T-helper 2 cell treated with Interferon-gamma antibody and Interleukin-4, amounts not matched to agents 5 μg/mL and 100 μg/mL, for 36 hours (primary cell): ENCODE results near the gene CHRNA4.

ENCODE experiments used
- DNase-seq: peaks from one replicate; pipeline ENCODE4 v3.0.0; 2021; ENCODE audit warnings: low spot score
- H3K27ac Mint-ChIP-seq: one replicate; pipeline ENCODE4 v1.8.0; 2021; ENCODE audit warnings: mild to moderate bottlenecking, mixed read lengths
- H3K27me3 Mint-ChIP-seq: one replicate; pipeline ENCODE4 v1.8.0; 2021; ENCODE audit warnings: low read depth, mixed read lengths
- H3K36me3 Mint-ChIP-seq: one replicate; pipeline ENCODE4 v1.8.0; 2021; ENCODE audit warnings: low read depth, mixed read lengths
- H3K4me1 Mint-ChIP-seq: one replicate; pipeline ENCODE4 v1.8.0; 2021; ENCODE audit warnings: low read depth, mixed read lengths
- H3K4me3 Mint-ChIP-seq: one replicate; pipeline ENCODE4 v1.8.0; 2022; ENCODE audit warnings: mild to moderate bottlenecking, moderate library complexity, mixed read lengths
- H3K9me3 Mint-ChIP-seq: one replicate; pipeline ENCODE4 v1.8.0; 2021; ENCODE audit warnings: mixed read lengths

CHRNA4 gene

DNA sequence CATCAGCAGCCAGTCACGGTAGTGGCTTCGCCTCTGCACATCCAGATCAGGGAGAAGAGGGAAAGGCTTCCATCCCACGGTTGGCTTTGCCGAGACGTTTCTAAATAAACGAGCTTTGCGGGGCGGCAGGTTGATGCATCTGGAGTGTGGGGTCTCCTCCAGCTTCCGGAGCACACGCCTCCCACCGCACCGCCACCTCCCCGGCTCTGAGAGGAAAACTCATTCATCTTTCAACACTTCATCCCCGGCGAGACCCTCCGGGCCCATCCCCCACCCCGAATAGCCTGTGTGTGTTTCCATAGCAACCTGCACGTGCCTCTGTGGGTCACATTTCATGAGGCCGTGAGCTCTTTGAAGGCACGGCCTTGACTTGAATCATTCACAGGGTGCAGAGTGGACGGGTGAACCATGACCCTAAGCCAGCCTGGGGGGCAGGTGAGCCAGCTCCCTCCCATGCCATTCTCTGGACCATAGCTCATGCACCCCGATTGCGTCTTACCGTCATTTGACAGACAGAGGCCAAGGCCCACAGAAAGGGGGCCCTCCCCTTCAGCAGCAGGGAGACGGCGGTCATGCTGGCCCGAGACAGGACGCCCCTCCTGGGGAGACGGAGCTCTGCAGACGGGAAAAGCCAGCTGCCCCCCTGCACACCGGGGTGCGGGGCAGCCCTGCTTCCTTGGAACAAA is 16.2 kb upstream of the CHRNA4 start:
- Mint-ChIP-seq H3K36me3 (no peaks in the 10 kb centered on the region), H3K27me3 (no peaks in the 10 kb centered on the region), H3K9me3 (no peaks in the 10 kb centered on the region), H3K4me3 (no peak overlapping the region), H3K27ac (no peak overlapping the region), H3K4me1 (no peaks in the 10 kb centered on the region)
- DNase-seq = no peak

DNA sequence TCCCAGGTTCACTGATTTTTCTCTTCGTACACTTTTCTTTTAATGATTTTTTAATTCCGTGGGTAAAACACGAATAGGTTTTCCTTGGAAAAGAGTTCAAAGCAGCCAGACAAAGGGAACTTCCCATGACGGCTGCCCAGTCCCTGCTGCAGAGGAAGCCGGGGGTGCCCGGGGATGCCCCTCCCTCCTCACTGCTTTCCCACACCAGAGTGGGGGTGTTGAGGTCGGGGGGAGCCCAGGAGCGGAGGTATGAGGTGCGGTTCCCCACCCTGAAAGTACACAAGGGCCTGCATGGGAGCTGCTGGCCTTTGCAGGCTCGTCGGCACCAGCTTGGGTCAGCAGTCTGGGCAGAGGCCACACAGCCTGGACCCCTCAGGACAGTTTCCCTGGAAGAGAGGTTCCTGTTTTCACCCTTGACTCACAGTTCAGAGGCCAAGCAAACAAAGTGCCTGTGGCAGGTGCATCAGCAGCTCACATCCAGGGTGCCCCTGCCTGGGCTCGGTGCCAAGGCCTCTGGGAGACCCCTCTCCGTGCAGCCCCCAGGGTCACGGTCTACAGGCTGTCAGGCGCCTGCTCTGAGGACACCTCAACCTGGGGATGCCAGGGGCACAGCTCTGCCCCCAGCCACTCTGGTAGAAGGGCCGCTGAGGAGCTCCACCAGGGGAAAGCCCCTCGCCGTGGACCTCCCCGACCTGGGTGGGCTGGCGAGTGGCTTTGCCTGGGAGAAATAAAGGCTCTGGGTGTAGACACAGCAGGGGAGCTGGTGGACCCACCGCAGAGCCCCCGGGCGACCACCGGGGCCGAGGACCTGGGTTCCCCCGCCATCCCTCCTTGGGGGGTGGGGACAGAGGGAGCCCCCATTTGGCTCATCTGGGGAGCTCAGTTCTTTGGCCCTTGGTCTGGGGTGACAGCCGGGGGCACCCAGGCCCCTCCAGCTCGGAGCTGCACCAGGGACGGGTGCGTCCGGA is 15.4 kb upstream of the CHRNA4 start:
- H3K4me1 Mint-ChIP-seq = no peaks in the 10 kb centered on the region
- H3K9me3 Mint-ChIP-seq = no peaks in the 10 kb centered on the region
- no peaks in the 10 kb centered on the region for H3K27me3 Mint-ChIP-seq
- DNase-seq = no peak
- H3K4me3 Mint-ChIP-seq = no peak overlapping the region
- H3K27ac Mint-ChIP-seq = no peak overlapping the region
- H3K36me3 Mint-ChIP-seq = no peaks in the 10 kb centered on the region

DNA sequence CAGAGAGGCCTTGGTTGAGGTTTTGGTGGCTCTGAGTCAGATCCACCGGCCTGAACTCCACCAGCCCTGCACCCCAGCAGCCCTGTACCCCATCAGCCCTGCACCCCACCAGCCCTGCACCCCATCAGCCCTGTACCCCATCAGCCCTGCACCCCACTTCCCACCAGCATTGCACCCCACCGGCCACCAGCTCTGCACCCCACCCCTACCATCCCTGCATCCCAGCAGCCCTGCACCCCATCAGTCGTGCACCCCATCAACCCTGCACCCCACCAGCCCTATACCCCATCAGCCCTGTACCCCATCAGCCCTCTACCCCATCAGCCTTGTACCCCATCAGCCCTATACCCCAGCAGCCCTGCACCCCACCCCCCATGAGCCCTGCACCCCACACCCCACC is 14.3 kb upstream of the CHRNA4 start:
- DNase-seq = no peak
- no peaks in the 10 kb centered on the region for H3K36me3 Mint-ChIP-seq
- H3K4me1 Mint-ChIP-seq = no peaks in the 10 kb centered on the region
- H3K4me3 Mint-ChIP-seq = no peak overlapping the region
- no peak overlapping the region for H3K27ac Mint-ChIP-seq
- H3K27me3 Mint-ChIP-seq = no peaks in the 10 kb centered on the region
- no peaks in the 10 kb centered on the region for H3K9me3 Mint-ChIP-seq

DNA sequence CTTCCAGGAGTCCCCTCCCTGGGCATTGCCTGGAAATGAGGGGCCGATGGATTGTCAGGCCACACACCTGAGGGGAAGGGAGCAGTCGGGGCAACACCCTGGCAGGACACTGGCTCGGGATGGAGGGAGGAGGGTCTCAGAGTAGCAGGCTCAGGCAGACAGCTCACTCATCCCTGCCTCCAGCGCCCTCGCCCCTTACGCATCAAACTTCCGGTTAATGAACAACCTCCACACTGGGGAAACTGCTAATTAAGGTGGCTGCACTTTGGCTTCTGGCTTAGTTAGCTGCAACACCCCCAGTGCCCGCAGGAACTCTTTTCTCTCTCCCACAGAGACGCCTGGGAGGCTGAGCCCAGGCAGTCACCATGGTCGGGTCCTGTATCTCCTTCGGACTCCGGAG is 13.4 kb upstream of the CHRNA4 start:
- Mint-ChIP-seq H3K27me3 (no peaks in the 10 kb centered on the region), H3K36me3 (no peaks in the 10 kb centered on the region), H3K27ac (no peak overlapping the region), H3K4me3 (no peak overlapping the region), H3K4me1 (no peaks in the 10 kb centered on the region), H3K9me3 (no peaks in the 10 kb centered on the region)
- no peak for DNase-seq

DNA sequence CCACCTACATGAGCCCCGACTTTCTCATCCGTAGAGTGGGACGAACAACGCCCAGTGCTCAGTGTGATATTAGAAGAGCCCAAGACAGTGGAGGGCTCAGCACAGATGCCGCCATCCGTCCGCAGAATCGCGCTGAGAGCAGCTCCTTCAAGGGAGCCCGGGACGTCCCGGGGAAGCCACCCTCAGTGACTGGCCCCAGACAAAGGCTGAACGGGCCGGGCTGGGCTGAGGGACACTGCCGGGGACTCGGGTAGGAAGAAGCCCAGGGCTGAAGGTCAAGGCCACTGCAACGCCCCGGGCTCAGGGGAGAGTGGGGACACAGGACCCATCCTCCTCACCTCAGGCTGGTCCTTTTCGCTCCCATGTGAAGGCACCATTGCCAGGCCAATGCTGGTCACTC is 12.8 kb upstream of the CHRNA4 start:
- no peak overlapping the region for H3K4me3 Mint-ChIP-seq
- H3K27me3 Mint-ChIP-seq = no peaks in the 10 kb centered on the region
- H3K9me3 Mint-ChIP-seq = no peaks in the 10 kb centered on the region
- DNase-seq = no peak
- no peak overlapping the region for H3K27ac Mint-ChIP-seq
- H3K36me3 Mint-ChIP-seq = no peaks in the 10 kb centered on the region
- H3K4me1 Mint-ChIP-seq = no peaks in the 10 kb centered on the region

DNA sequence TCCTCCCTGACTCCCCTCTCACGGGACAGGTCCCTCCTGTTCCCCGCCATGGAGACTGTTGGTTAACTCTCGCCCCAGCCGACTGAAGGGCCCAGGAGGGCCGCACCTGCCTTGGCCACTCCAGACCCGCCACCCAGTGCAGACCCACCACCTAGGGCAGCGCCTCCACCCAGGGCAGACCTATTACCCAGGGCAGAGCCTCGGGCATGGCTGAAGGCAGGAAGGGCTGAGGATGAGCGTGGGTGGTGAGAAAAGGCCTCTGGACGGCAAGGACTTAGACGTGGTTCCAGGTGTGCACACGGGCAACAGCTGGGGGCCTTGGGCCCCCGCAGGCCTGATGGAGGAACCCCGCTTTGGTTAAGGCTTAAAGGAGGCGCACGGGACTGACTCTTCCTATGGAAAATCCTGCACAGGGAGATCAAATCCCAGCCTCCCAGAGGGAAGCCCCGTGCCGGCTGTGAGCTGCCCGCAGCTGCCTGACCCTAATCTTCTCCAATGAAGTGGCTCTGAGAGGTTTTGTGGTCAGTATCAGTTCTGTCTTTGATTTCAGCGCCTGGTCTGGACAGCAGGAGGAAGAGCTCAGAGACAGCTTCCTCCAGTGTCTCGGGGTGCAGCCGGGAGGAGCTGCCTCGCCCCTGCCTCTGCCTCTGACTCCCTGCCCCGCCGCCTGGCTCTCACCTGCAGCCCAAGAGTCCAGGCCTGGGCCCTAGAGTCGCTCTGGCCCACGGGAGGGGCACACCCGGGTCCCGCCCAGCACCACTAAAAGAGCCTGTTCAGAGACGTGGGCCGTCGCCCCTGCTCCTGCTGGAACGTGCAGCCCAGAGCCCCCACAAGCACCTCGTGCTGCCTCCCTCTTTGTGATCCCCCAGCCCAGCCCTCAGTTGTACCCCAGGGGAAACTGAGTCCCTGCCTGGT is 12.1 kb upstream of the CHRNA4 start:
- no peaks in the 10 kb centered on the region for H3K27me3 Mint-ChIP-seq
- no peak overlapping the region for H3K4me3 Mint-ChIP-seq
- DNase-seq = no peak
- H3K36me3 Mint-ChIP-seq = no peaks in the 10 kb centered on the region
- no peaks in the 10 kb centered on the region for H3K9me3 Mint-ChIP-seq
- no peaks in the 10 kb centered on the region for H3K4me1 Mint-ChIP-seq
- no peak overlapping the region for H3K27ac Mint-ChIP-seq

DNA sequence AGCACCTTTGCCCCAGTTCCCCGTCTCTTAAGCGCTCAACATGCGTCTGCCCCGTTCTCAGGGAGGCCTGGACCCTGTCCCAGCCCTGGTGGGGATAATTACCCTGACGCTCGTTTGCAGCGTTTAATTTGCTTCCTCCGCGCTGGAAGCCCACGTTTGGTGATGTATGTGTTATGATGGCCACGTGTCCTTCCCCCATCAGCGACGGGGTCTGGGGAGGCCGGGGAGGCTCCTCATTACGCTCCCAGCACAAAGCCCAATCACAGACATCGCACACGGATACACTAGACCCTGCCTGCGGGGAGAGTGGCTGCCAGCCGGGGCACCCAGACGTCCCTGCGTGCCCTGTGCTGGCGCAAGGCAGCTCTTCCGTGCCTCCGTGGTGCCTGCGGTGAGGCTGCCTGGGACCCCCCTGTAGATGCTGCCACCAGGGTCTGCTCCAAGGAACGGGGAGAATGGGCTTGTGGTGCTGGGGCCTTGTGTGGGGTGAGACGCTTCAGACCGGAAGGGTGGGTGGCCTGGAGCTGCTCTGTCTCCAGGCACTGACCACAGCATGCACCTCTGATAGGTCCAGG is 10.2 kb upstream of the CHRNA4 start:
- no peak overlapping the region for H3K27ac Mint-ChIP-seq
- H3K36me3 Mint-ChIP-seq = no peaks in the 10 kb centered on the region
- H3K4me1 Mint-ChIP-seq = no peaks in the 10 kb centered on the region
- H3K27me3 Mint-ChIP-seq = no peaks in the 10 kb centered on the region
- no peak for DNase-seq
- no peaks in the 10 kb centered on the region for H3K9me3 Mint-ChIP-seq
- no peak overlapping the region for H3K4me3 Mint-ChIP-seq

DNA sequence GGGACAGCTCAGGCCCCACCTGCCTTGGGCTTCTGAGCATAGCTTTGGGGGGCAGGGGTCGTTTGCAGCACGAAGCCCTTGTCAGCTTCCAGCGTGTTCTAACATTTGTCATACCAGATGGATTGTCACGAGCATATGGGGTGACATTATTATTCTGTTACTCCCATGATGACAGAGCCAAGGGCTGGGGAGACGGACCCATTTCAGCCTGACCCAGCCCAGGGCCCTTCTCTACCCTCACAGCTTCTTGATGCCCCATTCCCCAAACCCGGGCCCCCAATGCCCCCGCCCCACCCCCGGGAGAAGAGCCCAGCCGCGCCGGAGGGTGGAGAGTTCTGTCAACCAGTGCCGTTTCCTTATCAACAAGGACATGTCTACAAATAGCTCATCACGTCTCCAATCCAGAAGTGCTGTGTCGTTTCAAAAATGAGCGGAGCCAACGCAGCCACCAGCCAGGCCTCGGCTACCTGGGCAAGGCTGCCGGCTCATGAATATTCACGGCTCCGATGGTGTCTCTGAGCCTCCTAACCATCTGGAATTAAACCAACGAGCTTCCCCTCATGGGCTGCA is 9.6 kb upstream of the CHRNA4 start:
- Mint-ChIP-seq H3K4me1 (no peaks in the 10 kb centered on the region), H3K4me3 (no peak overlapping the region), H3K9me3 (no peaks in the 10 kb centered on the region), H3K27me3 (no peaks in the 10 kb centered on the region), H3K27ac (no peak overlapping the region), H3K36me3 (no peaks in the 10 kb centered on the region)
- no peak for DNase-seq

DNA sequence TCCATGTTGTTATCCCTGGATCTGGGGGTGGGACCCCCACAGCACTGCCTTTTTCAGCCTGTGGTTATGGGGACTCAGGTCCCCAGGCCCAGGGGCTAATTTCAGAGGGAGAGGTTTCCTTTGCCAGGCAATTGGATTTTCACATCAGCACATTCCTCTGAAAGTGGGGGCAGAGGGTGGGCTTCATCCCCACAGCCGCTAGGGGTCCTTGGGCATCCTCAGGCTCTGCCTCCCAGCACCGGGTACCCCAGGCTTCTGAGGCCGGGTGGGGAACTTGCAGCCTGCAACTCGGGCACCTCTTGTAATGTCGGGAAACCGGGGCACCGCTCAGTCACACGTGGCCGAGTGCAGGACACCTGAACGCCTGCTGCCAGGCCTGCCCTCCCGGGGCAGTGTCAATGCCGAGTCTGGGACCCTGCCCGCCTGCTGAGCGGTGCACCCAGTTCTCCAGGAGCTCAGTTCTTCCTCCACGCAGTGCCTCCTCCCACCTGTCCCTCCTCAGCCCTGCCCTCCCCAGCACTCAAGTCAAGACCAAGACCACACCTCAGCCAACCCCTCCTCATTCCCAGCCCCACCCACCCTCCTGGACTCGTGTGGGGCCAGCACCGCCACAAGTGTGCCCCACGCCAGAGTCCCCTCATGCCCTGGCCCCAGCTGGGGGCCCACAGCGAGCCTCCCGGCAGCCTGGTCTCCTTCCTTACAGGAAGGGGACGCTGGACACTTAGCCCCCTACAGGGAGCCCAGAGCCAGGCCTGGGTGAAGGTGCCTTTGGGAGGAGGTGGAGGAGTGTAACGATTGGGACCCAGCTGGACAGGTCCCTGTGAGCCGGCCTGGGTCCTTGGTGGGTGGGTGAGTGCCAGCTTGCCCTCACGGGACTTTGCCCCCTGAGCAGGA is 8.8 kb upstream of the CHRNA4 start:
- H3K27ac Mint-ChIP-seq = no peak overlapping the region
- DNase-seq = no peak
- H3K4me3 Mint-ChIP-seq = no peak overlapping the region
- H3K9me3 Mint-ChIP-seq = no peaks in the 10 kb centered on the region
- no peaks in the 10 kb centered on the region for H3K4me1 Mint-ChIP-seq
- H3K36me3 Mint-ChIP-seq = no peaks in the 10 kb centered on the region
- no peaks in the 10 kb centered on the region for H3K27me3 Mint-ChIP-seq

DNA sequence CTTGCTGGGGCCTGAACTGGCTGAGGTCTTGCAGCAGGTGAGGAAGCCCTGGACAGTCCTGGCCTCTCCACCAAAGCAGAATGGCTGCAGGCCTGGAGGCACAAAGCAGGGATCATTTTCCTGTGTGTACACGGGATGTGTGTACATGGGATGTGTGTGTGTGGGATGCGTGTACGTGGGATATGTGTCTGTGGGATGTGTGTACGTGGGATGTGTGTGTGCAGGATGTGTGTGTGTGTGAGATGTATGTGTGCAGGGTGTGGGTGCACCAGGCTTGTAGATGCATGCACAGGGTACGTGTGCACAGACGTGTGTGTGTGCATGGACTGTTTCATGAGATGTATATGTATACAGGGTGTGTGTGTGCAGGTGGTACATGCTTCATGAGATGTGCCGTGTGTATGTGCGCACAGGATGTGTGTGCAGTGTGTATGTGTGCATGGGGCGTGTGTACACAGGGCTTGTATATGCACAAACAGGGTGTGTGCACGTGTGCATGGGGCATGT is 7.9 kb upstream of the CHRNA4 start:
- DNase-seq = no peak
- no peaks in the 10 kb centered on the region for H3K4me1 Mint-ChIP-seq
- H3K36me3 Mint-ChIP-seq = no peaks in the 10 kb centered on the region
- H3K27ac Mint-ChIP-seq = no peak overlapping the region
- no peaks in the 10 kb centered on the region for H3K9me3 Mint-ChIP-seq
- no peak overlapping the region for H3K4me3 Mint-ChIP-seq
- no peaks in the 10 kb centered on the region for H3K27me3 Mint-ChIP-seq

DNA sequence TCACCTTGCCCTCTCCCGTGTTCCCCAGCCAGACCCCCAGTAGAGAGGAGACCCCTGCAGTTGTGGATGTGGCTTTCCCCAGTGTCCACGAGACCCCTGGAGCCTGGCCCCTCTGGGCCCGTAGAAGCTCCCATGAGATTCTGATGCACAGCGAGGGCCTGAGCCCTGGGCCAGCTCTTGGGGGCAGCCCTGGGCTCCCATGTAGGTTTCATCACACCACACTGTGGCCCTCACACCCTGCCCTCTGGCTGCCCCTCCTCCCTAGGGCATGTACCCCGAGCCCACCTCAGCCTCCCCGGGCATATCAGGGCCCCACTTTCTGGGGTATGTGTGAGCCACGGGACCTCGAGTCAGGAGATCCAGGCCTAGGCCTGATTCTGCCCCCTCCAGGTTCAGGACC is 7.0 kb upstream of the CHRNA4 start:
- no peaks in the 10 kb centered on the region for H3K36me3 Mint-ChIP-seq
- H3K27ac Mint-ChIP-seq = no peak overlapping the region
- DNase-seq = no peak
- H3K4me3 Mint-ChIP-seq = no peak overlapping the region
- H3K9me3 Mint-ChIP-seq = no peaks in the 10 kb centered on the region
- no peaks in the 10 kb centered on the region for H3K27me3 Mint-ChIP-seq
- H3K4me1 Mint-ChIP-seq = no peaks in the 10 kb centered on the region

DNA sequence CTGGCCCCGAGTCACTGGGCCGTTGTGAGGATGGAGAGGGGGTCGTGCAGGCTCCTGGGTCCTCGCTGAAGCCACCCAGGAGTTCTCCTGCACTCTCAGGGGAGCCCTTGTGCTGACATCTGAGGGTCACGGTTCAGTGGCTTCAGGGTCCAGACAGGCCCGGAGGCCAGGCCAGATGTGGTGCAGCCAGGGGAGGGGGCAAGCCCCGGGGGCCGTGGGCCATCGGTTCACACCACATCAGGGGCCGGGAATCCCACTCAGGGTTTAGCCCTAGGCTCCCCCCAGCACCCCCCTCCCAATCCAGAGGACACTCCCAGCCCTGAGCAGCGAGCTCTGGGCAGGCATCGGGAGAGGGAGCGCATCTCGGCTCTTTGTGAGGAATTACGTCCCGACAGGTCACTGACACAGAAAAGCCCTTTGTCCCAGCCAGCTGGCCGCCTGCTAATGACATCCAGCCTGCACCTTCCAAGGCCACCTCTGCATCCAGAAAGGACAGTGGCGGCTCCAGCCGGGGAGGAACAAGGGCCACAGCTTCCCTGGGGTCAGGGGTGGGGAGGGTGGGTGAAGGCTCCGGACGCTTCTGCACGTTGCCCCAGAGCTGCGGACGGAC is 6.4 kb upstream of the CHRNA4 start:
- H3K4me1 Mint-ChIP-seq = no peaks in the 10 kb centered on the region

More for the DNA sequence above, 6.4 kb upstream of the CHRNA4 start:
- H3K36me3 Mint-ChIP-seq = no peaks in the 10 kb centered on the region
- no peak overlapping the region for H3K4me3 Mint-ChIP-seq
- peaks cover 5% of the 10 kb centered on the region for H3K27me3 Mint-ChIP-seq
- no peaks in the 10 kb centered on the region for H3K9me3 Mint-ChIP-seq
- DNase-seq = no peak
- H3K27ac Mint-ChIP-seq = no peak overlapping the region
